Upper lobe of left lung (tissue), 6 donors: ENCODE results near the gene DNAJC17. TPM values are rescaled to one million over a fixed set of nuclear protein-coding genes. Genes with fewer than 3 reads are reported as not detected.

Source experiments
- ATAC-seq, 2 donors: fragments of 200-7000 bp; cut with Tn5 transposase; one replicate each; pipeline ENCODE4 v1.9.1; 2022; ENCODE audit warnings: mild to moderate bottlenecking in 2 of 2, moderate library complexity in 2 of 2; ENCODE audit not compliant: low FRiP score in 2 of 2
- DNase-seq, 2 donors: peaks; one replicate each; pipeline ENCODE4 v3.0.0-alpha.2; 2019 to 2020
- H3K27ac ChIP-seq, 4 donors: fragments of 200-600 bp; sonication (generic); one replicate each; pipeline ENCODE4 v1.5.1; 2016 to 2019
- H3K27me3 ChIP-seq, 4 donors: fragments of 200-600 bp; sonication (generic); one replicate each; pipeline ENCODE4 v1.5.1; 2017 to 2019
- H3K36me3 ChIP-seq, 4 donors: fragments of 200-600 bp; sonication (generic); one replicate each; pipeline ENCODE4 v1.5.1; 2016 to 2019
- H3K4me1 ChIP-seq, 4 donors: fragments of 200-600 bp; sonication (generic); one replicate each; pipeline ENCODE4 v1.5.1; 2018 to 2019
- H3K4me3 ChIP-seq, 4 donors: fragments of 200-600 bp; sonication (generic); one replicate each; pipeline ENCODE4 v1.5.1; 2017 to 2019; ENCODE audit warnings: mild to moderate bottlenecking in 2 of 4, moderate library complexity in 1 of 4
- H3K9me3 ChIP-seq, 4 donors: fragments of 200-600 bp; sonication (generic); one replicate each; pipeline ENCODE4 v1.5.1; 2018 to 2019
- CTCF ChIP-seq, 6 experiments: fragments of 450-650 bp in 4 of 6; fragments of 200-600 bp in 2 of 6; sonication (generic) in 2 of 6; IDR thresholded peaks; one replicate each; pipeline ENCODE4 v1.5.1; 2016 to 2019; ENCODE audit warnings: antibody characterized with exemption in 6 of 6
- EP300 ChIP-seq, 4 donors: sonication (generic); formaldehyde crosslinking; IDR thresholded peaks; one replicate each; pipeline ENCODE4 v1.5.1; 2017; ENCODE audit warnings: antibody characterized with exemption in 4 of 4, control low read depth in 2 of 4
- POLR2A ChIP-seq, 4 donors: fragments of 450-650 bp; IDR thresholded peaks; one replicate each; pipeline ENCODE4 v1.5.1; 2016 to 2017; ENCODE audit warnings: antibody characterized with exemption in 4 of 4, mild to moderate bottlenecking in 2 of 4
- POLR2AphosphoS5 ChIP-seq, 2 donors: sonication (generic); formaldehyde crosslinking; IDR thresholded peaks; one replicate each; pipeline ENCODE4 v1.5.1; 2017; ENCODE audit warnings: antibody characterized with exemption in 2 of 2
- WGBS, 2 donors: methylation state at CpG; one replicate each; pipeline ENCODE4 v1.1.5; 2017 to 2018; 5-methylcytosine and 5-hydroxymethylcytosine counted together
- total RNA-seq, 6 donors: library from RNA; depleted of rRNA in 4 of 6; stranded (reverse); fragments of >200 nt in 4 of 6; gene quantifications; one replicate each; pipeline versions ENCODE4 v1.1.0 to v1.2.1, GENCODE V29; 2016 to 2021
- donor health status: DM: no; HTN: no; CAD: no; lungs with moderate emphysema.
- donor health status: DM: no; HTN: yes; CAD: no; lungs with severe emphysema.

The DNAJC17 gene
- total RNA-seq, 6 donors from 2014 or later, result 15.4 to 51.3 (median 30.0) TPM

DNA sequence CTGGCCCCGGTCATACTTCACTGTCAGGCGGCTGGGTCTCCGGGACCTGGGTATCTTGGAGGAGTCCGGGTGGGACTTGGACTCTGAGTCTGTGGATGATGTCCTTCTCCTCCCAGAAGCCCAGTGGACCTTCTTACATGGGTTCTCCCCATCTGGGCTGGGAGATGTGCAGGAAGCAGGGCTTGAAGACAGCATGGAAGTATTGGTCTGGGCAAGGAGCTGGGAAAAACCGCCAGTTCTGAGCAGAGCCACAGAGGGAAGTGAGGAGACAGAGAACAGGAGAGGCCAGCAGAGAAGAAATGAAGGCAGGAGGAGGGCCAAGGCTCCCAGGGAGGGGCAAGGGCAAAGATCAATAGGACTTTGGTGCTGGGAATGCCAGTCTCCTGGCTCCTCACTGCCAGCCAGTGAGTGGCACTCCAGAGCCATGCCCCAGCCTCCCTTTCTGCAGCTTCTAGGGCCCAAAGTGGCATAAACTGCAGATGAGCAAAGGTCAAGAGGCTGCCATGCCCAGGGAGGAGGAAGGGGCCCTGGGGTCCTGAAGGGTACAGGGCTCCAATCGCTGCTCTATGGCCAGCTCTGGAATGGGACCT lies 21.3 kb upstream of the DNAJC17 start, which contains the start of gene PPP1R14D:
Gene PPP1R14D, minus strand, starts transcription at position 262 of the 590 bp plus-strand sequence. Its CDS starts 67 bp downstream, at position 195.
- Histone ChIP-seq H3K27ac (no peak within 1 kb of the TSS), H3K27me3 (no peaks in the 10 kb centered on the region), H3K4me1 (no peaks in the 10 kb centered on the region), H3K36me3 (no peaks in the 10 kb centered on the region), H3K4me3 (no peak within 1 kb of the TSS), H3K9me3 (no peaks in the 10 kb centered on the region)
- TF ChIP-seq EP300 (IDR thresholded peaks at IDR 0.05) (no peak), POLR2A (IDR thresholded peaks at IDR 0.05) (no peak), CTCF (IDR thresholded peaks at IDR 0.05) (no peak), POLR2AphosphoS5 (IDR thresholded peaks at IDR 0.05) (no peak)
- DNase-seq (no peak), ATAC-seq (no peak)
- WGBS, 2 donors, result 89 to 95% methylated on average over 6 of the region's 6 CpGs

GRCh38 chr15:40826423-40827075 lies 19.3 kb upstream of the DNAJC17 start:
- Histone ChIP-seq H3K9me3 (no peaks in the 10 kb centered on the region), H3K36me3 (no peaks in the 10 kb centered on the region), H3K4me1 (no peaks in the 10 kb centered on the region), H3K27me3 (no peaks in the 10 kb centered on the region), H3K4me3 (no peak overlapping the region), H3K27ac (no peak overlapping the region)
- 76 to 82% methylated on average over 4 of the region's 4 CpGs for WGBS, 2 donors
- no peak for TF ChIP-seq CTCF (IDR thresholded peaks at IDR 0.05)
- DNase-seq (no peak), ATAC-seq (no peak)

GRCh38 chr15:40825661-40826422 lies 18.6 kb upstream of the DNAJC17 start:
- Histone ChIP-seq H3K9me3 (no peaks in the 10 kb centered on the region), H3K4me3 (no peak overlapping the region), H3K4me1 (no peaks in the 10 kb centered on the region), H3K27ac (no peak overlapping the region), H3K27me3 (no peaks in the 10 kb centered on the region), H3K36me3 (no peaks in the 10 kb centered on the region)
- TF ChIP-seq POLR2AphosphoS5 (IDR thresholded peaks at IDR 0.05) (no peak), CTCF (IDR thresholded peaks at IDR 0.05) (no peak)
- ATAC-seq (peak in 1 of 2 donors; percentile 45), DNase-seq (no peak)
- WGBS, 2 donors, result 51 to 69% methylated on average over 5 of the region's 5 CpGs

DNA sequence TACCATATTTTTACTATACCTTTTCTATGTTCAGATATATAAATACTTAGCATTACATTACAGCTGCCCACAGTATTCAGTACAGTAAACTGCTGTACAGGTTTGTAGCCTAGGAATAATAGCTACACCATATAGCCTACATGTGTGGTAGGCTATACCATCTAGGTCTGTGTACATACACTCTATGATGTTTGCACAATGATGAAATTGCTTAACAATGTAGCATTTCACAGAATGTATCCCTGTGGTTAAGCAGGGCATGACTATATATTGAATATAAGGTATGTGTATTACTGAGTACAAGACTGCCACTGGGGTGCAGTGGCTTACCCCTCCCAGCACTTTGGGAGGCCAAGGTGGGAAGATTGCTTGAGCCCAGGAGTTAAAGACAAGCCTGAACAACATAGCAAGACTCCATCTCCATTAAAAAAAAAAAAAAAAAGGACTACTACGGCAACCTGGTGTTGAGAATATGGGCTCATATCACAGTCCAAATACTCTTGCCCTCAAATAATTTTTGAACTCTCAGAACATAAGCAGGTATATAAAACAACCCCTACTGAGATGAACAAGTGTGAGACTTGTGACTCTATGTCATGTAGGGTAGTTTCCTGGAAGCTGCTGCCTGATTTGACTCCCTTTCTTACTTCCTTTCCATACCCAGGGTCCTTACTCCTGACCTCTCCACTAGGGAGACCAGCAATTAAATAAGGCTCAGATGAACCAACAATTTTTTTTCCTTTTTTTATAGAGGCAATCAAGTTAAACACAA lies 16.5 kb upstream of the DNAJC17 start:
- no peaks in the 10 kb centered on the region for H3K27me3 ChIP-seq
- H3K4me1 ChIP-seq, result no peaks in the 10 kb centered on the region
- no peak overlapping the region for H3K4me3 ChIP-seq
- no peak overlapping the region for H3K27ac ChIP-seq
- TF ChIP-seq POLR2AphosphoS5 (IDR thresholded peaks at IDR 0.05), result no peak
- TF ChIP-seq CTCF (IDR thresholded peaks at IDR 0.05), result no peak
- TF ChIP-seq POLR2A (IDR thresholded peaks at IDR 0.05), result no peak
- TF ChIP-seq EP300 (IDR thresholded peaks at IDR 0.05), result no peak
- ATAC-seq (no peak), DNase-seq (no peak)
- 78 to 90% methylated on average over 1 of the region's 1 CpG for WGBS, 2 donors
- no peaks in the 10 kb centered on the region for H3K36me3 ChIP-seq
- no peaks in the 10 kb centered on the region for H3K9me3 ChIP-seq
